DMS79 treated with DMSO at 0.1 percent for 48 hours (cell line): ENCODE data around the gene PPIL4.

Source experiments
- DNase-seq: peaks from one replicate; lab custom pipeline; 2025; lab: John Stamatoyannopoulos, UW

PPIL4 gene

GRCh38 chr6:149459761-149460160 lies 86.1 kb downstream of the PPIL4 start:
- no peak for DNase-seq

- no peak for DNase-seq
These were observed 87.0 kb downstream of the PPIL4 start for GRCh38 chr6:149458806-149459205.

- DNase-seq: no peak
These were observed 87.6 kb downstream of the PPIL4 start for GRCh38 chr6:149458196-149458595.

GRCh38 chr6:149457316-149457884 lies 88.4 kb downstream of the PPIL4 start:
- no peak for DNase-seq

GRCh38 chr6:149456311-149457021 lies 89.4 kb downstream of the PPIL4 start:
- DNase-seq: no peak

- DNase-seq: peak; percentile 26
These were observed 90.7 kb downstream of the PPIL4 start for GRCh38 chr6:149455031-149455732.
